IMR-90 (cell line): ENCODE data around the gene NAXE. TPM values are rescaled to one million over a fixed set of nuclear protein-coding genes. Genes with fewer than 3 reads are reported as not detected.

ENCODE experiments used
- ATAC-seq: fragments of 200-7000 bp; cut with Tn5 transposase; 2 replicates; pipeline ENCODE4 v1.9.1; 2020; ENCODE audit warnings: low read depth, mild to moderate bottlenecking, moderate library complexity
- BruUV-seq: library from RNA; stranded (reverse); fragments of 400-500 nt; replicated peaks from 2 replicates; lab custom pipeline; 2021; lab: Mats Ljungman, UMichigan
- CTCF ChIA-PET: fragments of 300-600 bp; formaldehyde crosslinking; extraction: SDS; loops from one replicate; lab custom pipeline; 2021; ENCODE audit warnings: antibody characterized with exemption; lab: Yijun Ruan, JAX
- POLR2A ChIA-PET: fragments of 300-600 bp; sonication (Branson Sonifier 250); formaldehyde crosslinking; loops from one replicate; lab custom pipeline; 2022; ENCODE audit warnings: antibody characterized with exemption; ENCODE audit not compliant: unreplicated experiment; lab: Charles Lee
- DNase-seq: peaks from one replicate; pipeline ENCODE4 v3.0.0; 2013
- H2AFZ ChIP-seq: replicated peaks from 2 replicates; pipeline ENCODE3; 2013; ENCODE audit warnings: low read length, mild to moderate bottlenecking; ENCODE audit not compliant: poor library complexity
- H2AK5ac ChIP-seq: 2 replicates; pipeline ENCODE4 v1.6.1; 2013; ENCODE audit warnings: low read depth, low read length, inconsistent platforms
- H2AK9ac ChIP-seq: replicated peaks from 2 replicates; pipeline ENCODE3; 2013; ENCODE audit warnings: mild to moderate bottlenecking, low read depth, low read length, moderate library complexity; ENCODE audit not compliant: poor library complexity
- H2BK120ac ChIP-seq: 2 replicates; pipeline ENCODE4 v1.6.1; 2013; ENCODE audit warnings: low read depth, low read length, inconsistent platforms
- H2BK15ac ChIP-seq: 3 replicates; pipeline ENCODE4 v1.6.1; 2013; ENCODE audit warnings: low read depth, low read length, inconsistent platforms
- H2BK20ac ChIP-seq: 2 replicates; pipeline ENCODE4 v1.6.1; 2013; ENCODE audit warnings: low read depth, mild to moderate bottlenecking, inconsistent platforms, low read length, moderate library complexity
- H2BK5ac ChIP-seq: 2 replicates; pipeline ENCODE4 v1.6.1; 2013; ENCODE audit warnings: mild to moderate bottlenecking, low read depth, low read length, inconsistent platforms; ENCODE audit not compliant: poor library complexity, severe bottlenecking
- H3K14ac ChIP-seq: replicated peaks from 2 replicates; pipeline ENCODE4 v1.6.1; 2013; ENCODE audit warnings: low read depth, low read length, inconsistent platforms
- H3K18ac ChIP-seq: 2 replicates; pipeline ENCODE4 v1.6.1; 2013; ENCODE audit warnings: low read depth, low read length, control low read depth
- H3K23ac ChIP-seq: 2 replicates; pipeline ENCODE4 v1.6.1; 2013; ENCODE audit warnings: low read depth, low read length, inconsistent platforms
- H3K27ac ChIP-seq: 2 replicates; pipeline ENCODE4 v1.5.1; 2013; ENCODE audit warnings: mild to moderate bottlenecking, control low read depth, low read length; ENCODE audit not compliant: insufficient read depth
- H3K27me3 ChIP-seq: 2 replicates; pipeline ENCODE4 v1.6.1; 2013; ENCODE audit warnings: low read length; ENCODE audit not compliant: control insufficient read depth, insufficient read depth
- H3K36me3 ChIP-seq: 2 replicates; pipeline ENCODE4 v1.6.1; 2013; ENCODE audit warnings: low read length, mixed read lengths; ENCODE audit not compliant: control insufficient read depth, insufficient read depth
- H3K4ac ChIP-seq: 2 replicates; pipeline ENCODE4 v1.6.1; 2013; ENCODE audit warnings: low read depth, low read length, inconsistent platforms
- H3K4me1 ChIP-seq: 2 replicates; pipeline ENCODE4 v1.6.1; 2013; ENCODE audit warnings: low read length, mixed read lengths; ENCODE audit not compliant: control insufficient read depth, insufficient read depth
- H3K4me2 ChIP-seq: 2 replicates; pipeline ENCODE4 v1.6.1; 2013; ENCODE audit warnings: low read depth, mild to moderate bottlenecking, control low read depth, low read length, moderate library complexity
- H3K4me3 ChIP-seq: 2 replicates; pipeline ENCODE4 v1.5.1; 2013; ENCODE audit warnings: low read depth, mild to moderate bottlenecking, control low read depth, low read length, moderate library complexity; ENCODE audit not compliant: insufficient read depth
- H3K56ac ChIP-seq: 2 replicates; pipeline ENCODE4 v1.6.1; 2013; ENCODE audit warnings: low read length, inconsistent platforms; ENCODE audit not compliant: insufficient read depth; ENCODE audit errors: extremely low read depth
- H3K79me1 ChIP-seq, 2 experiments: 2 replicates each; pipeline ENCODE4 v1.6.1; 2013; ENCODE audit warnings: low read length in 2 of 2, inconsistent platforms in 1 of 2, low read depth in 1 of 2
- H3K9ac ChIP-seq: 2 replicates; pipeline ENCODE4 v1.6.1; 2013; ENCODE audit warnings: low read depth, low read length, control low read depth
- H3K9me1 ChIP-seq: 2 replicates; pipeline ENCODE4 v1.6.1; 2013; ENCODE audit warnings: low read length, inconsistent platforms; ENCODE audit not compliant: insufficient read depth
- H3K9me3 ChIP-seq: 2 replicates; pipeline ENCODE4 v1.6.1; 2013; ENCODE audit warnings: low read length; ENCODE audit not compliant: control insufficient read depth, insufficient read depth
- H4K20me1 ChIP-seq: 2 replicates; pipeline ENCODE4 v1.6.1; 2013; ENCODE audit warnings: low read length, inconsistent platforms; ENCODE audit not compliant: insufficient read depth
- H4K5ac ChIP-seq: 2 replicates; pipeline ENCODE4 v1.6.1; 2013; ENCODE audit warnings: mild to moderate bottlenecking, low read depth, low read length, control low read depth
- H4K8ac ChIP-seq, 2 experiments: 2 replicates each; pipeline ENCODE4 v1.6.1; 2013; ENCODE audit warnings: low read depth in 2 of 2, low read length in 2 of 2, control low read depth in 1 of 2, inconsistent platforms in 1 of 2
- H4K91ac ChIP-seq: 2 replicates; pipeline ENCODE4 v1.6.1; 2013; ENCODE audit warnings: low read depth, low read length, inconsistent platforms; ENCODE audit not compliant: insufficient read depth
- CTCF ChIP-seq: conservative IDR thresholded peaks from 2 replicates; pipeline ENCODE4 v1.5.1; 2012; ENCODE audit warnings: mild to moderate bottlenecking, low read depth, low read length, improper control_type of control experiment
- POLR2A ChIP-seq: IDR thresholded peaks from 2 replicates; pipeline ENCODE4 v1.6.1; 2012; ENCODE audit warnings: mild to moderate bottlenecking, low read depth, low read length
- SMC3 ChIP-seq: fragments of 150-350 bp; IDR thresholded peaks from 2 replicates; pipeline ENCODE4 v1.6.1; 2016; ENCODE audit warnings: low read depth, mild to moderate bottlenecking, antibody characterized with exemption, low read length, moderate library complexity
- WGBS, 2 experiments: methylation state at CpG; one replicate each; pipeline versions ENCODE4 v1.1.5 to v1.1.7; 2013; ENCODE audit warnings: missing lambda C conversion rate in 2 of 2; ENCODE audit not compliant: insufficient read length in 1 of 2; ENCODE audit errors: extremely low coverage in 2 of 2; 5-methylcytosine and 5-hydroxymethylcytosine counted together
- dilution Hi-C: fragments of 300-500 bp; cut with HindIII; formaldehyde crosslinking; loops from one replicate; pipeline ENCODE4 v1.14.3; 2018; ENCODE audit warnings: low sequenced_read_pairs; ENCODE audit not compliant: unreplicated experiment
- in situ Hi-C: fragments of 300-500 bp; cut with MboI; formaldehyde crosslinking; loops from 3 replicates; pipeline ENCODE4 v1.14.3; 2019; ENCODE audit warnings: low sequenced_read_pairs, inconsistent platforms, mixed read lengths
- intact Hi-C: fragments of 100-400 bp; cut with micrococcal nuclease; formaldehyde crosslinking; loops from 2 replicates; pipeline ENCODE4 v1.10.0; 2022
- polyA plus RNA-seq, 3 experiments: library from polyadenylated mRNA; depleted of rRNA; stranded (reverse); fragments of >200 nt; gene quantifications; 2 replicates each; pipeline ENCODE4 v1.2.3, GENCODE V29; 2012; ENCODE audit warnings: low replicate concordance in 1 of 3
- total RNA-seq: library from RNA; depleted of rRNA; stranded (reverse); fragments of >200 nt; gene quantifications from 2 replicates; pipeline ENCODE4 v1.2.3, GENCODE V29; 2012

NAXE gene
- total and polyA plus RNA-seq, 2 of the 4 experiments (the other 2 are of a cell fraction), result 61.0 to 74.2 TPM

GRCh38 chr1:156616463-156616862, 24.9 kb downstream of the NAXE start:
- Histone ChIP-seq H4K8ac (no peak overlapping the region), H2BK20ac (no peak overlapping the region), H4K91ac (no peak overlapping the region), H3K4me3 (no peak overlapping the region), H3K18ac (no peak overlapping the region), H3K4me2 (no peak overlapping the region; the same call in 1 of the 2 replicates), H2AK5ac (no peak overlapping the region), H3K27me3 (peaks cover 62% of the 10 kb centered on the region), H2BK120ac (no peak overlapping the region), H4K5ac (no peak overlapping the region), H2AK9ac (no peak overlapping the region), H4K20me1 (no peaks in the 10 kb centered on the region), H3K36me3 (no peaks in the 10 kb centered on the region), H3K56ac (no peak overlapping the region), H3K27ac (no peak overlapping the region), H3K79me1 (no peaks in the 10 kb centered on the region), H2BK5ac (no peak overlapping the region), H3K4ac (no peak overlapping the region), H3K4me1 (peaks cover 4% of the 10 kb centered on the region; the same call in 1 of the 2 replicates), H2AFZ (no peak overlapping the region), H3K9me3 (no peaks in the 10 kb centered on the region), H3K9ac (no peak overlapping the region), H3K9me1 (no peaks in the 10 kb centered on the region), H2BK15ac (no peak overlapping the region), H3K14ac (no peak overlapping the region), H3K23ac (0 out of 2 replicates have a peak overlapping the region, but pooled peaks have one; percentile 31)
- ATAC-seq (peak; percentile 42), DNase-seq (peak; percentile 45)
- no CpG with 5 or more reads among the region's 5 CpGs for WGBS, 2 experiments
- dilution Hi-C loops, result no loop called here
- intact Hi-C loops, result no loop called here
- BruUV-seq, result no TSS peak
- in situ Hi-C loops, result no loop called here
- ChIA-PET POLR2A (no interaction called here), CTCF (no interaction called here)
- TF ChIP-seq CTCF, result 0 out of 2 replicates have a peak, but pooled peaks have one; percentile 2
- TF ChIP-seq POLR2A, result no peak
- TF ChIP-seq SMC3, result no peak
